OCI-LY7 (cell line): ENCODE measurements around the gene PITPNB. TPM values are rescaled to one million over a fixed set of nuclear protein-coding genes. Genes with fewer than 3 reads are reported as not detected.

Experiments used
- BruUV-seq: library from RNA; stranded (reverse); fragments of 400-500 nt; replicated peaks from 2 replicates; lab custom pipeline; 2021; lab: Mats Ljungman, UMichigan
- CTCF ChIA-PET: fragments of 300-600 bp; sonication (Branson Sonifier 250); formaldehyde crosslinking; loops from one replicate; lab custom pipeline; 2022; ENCODE audit warnings: antibody characterized with exemption; ENCODE audit not compliant: unreplicated experiment; lab: Charles Lee
- POLR2A ChIA-PET: fragments of 300-600 bp; sonication (Branson Sonifier 250); formaldehyde crosslinking; loops from one replicate; lab custom pipeline; 2022; ENCODE audit warnings: antibody characterized with exemption; lab: Charles Lee
- DNase-seq: peaks from one replicate; pipeline ENCODE4 v3.0.0-alpha.2; 2015; ENCODE audit warnings: low spot score
- H2AFZ ChIP-seq: fragments of 200-600 bp; sonication (generic), shearing (Covaris generic); 2 replicates; pipeline ENCODE4 v1.6.1; 2014; ENCODE audit warnings: mild to moderate bottlenecking, antibody characterized with exemption, low read length, moderate library complexity
- H3K27ac ChIP-seq: fragments of 200-600 bp; sonication (generic); 2 replicates; pipeline ENCODE4 v1.5.1; 2014; ENCODE audit warnings: mixed run types, low read depth, mild to moderate bottlenecking, moderate library complexity, low read length, inconsistent platforms; ENCODE audit not compliant: poor library complexity, severe bottlenecking
- H3K36me3 ChIP-seq: fragments of 200-600 bp; sonication (generic); 2 replicates; pipeline ENCODE4 v1.6.1; 2014; ENCODE audit warnings: mild to moderate bottlenecking, antibody characterized with exemption, low read length, moderate library complexity, mixed read lengths; ENCODE audit not compliant: insufficient read depth
- H3K4me1 ChIP-seq: fragments of 200-600 bp; sonication (generic); 2 replicates; pipeline ENCODE4 v1.5.1; 2014; ENCODE audit warnings: mild to moderate bottlenecking, low read length; ENCODE audit not compliant: insufficient read depth, poor library complexity, severe bottlenecking
- H3K4me2 ChIP-seq: fragments of 200-600 bp; sonication (generic); 2 replicates; pipeline ENCODE4 v1.6.1; 2014; ENCODE audit warnings: mild to moderate bottlenecking, low read length
- H3K4me3 ChIP-seq: fragments of 200-600 bp; sonication (generic); 2 replicates; pipeline ENCODE4 v1.5.1; 2014; ENCODE audit warnings: mild to moderate bottlenecking, low read depth, low read length; ENCODE audit not compliant: poor library complexity, severe bottlenecking
- H3K79me2 ChIP-seq: fragments of 200-600 bp; sonication (generic); 2 replicates; pipeline ENCODE4 v1.6.1; 2016; ENCODE audit warnings: low read depth, mild to moderate bottlenecking, low read length, moderate library complexity, mixed read lengths; ENCODE audit not compliant: insufficient read depth
- H3K9me2 ChIP-seq: fragments of 200-600 bp; sonication (generic); 2 replicates; pipeline ENCODE4 v1.6.1; 2016; ENCODE audit warnings: mild to moderate bottlenecking, low read length, mixed read lengths; ENCODE audit not compliant: insufficient read depth
- H3K9me3 ChIP-seq: fragments of 200-600 bp; sonication (generic); 2 replicates; pipeline ENCODE4 v1.6.1; 2014; ENCODE audit warnings: mild to moderate bottlenecking, mixed run types, low read length, mixed read lengths
- H4K20me1 ChIP-seq: fragments of 200-600 bp; sonication (generic); 2 replicates; pipeline ENCODE4 v1.6.1; 2014; ENCODE audit warnings: mild to moderate bottlenecking, antibody characterized with exemption, low read length, moderate library complexity, mixed read lengths; ENCODE audit not compliant: insufficient read depth
- EZH2phosphoT487 ChIP-seq: fragments of 200-600 bp; sonication (generic); IDR thresholded peaks from 2 replicates; pipeline ENCODE4 v1.6.1; 2018; ENCODE audit warnings: low read depth, borderline replicate concordance, mild to moderate bottlenecking, mixed run types, antibody characterized with exemption, low read length, moderate library complexity, mixed read lengths
- intact Hi-C: fragments of 100-400 bp; cut with micrococcal nuclease; formaldehyde crosslinking; loops from one replicate; pipeline ENCODE4 v1.10.0; 2022; ENCODE audit not compliant: unreplicated experiment
- total RNA-seq, 2 experiments: library from RNA; depleted of rRNA in 1 of 2; stranded (reverse); fragments of >200 nt in 1 of 2; shearing (Covaris generic) in 1 of 2; gene quantifications; 2 replicates each; pipeline ENCODE4 v1.2.3, GENCODE V29; 2014 to 2022
- TF ChIP-seq, protein P1 (sequence below): fragments of 200-600 bp; sonication (generic); conservative IDR thresholded peaks from 2 replicates; pipeline ENCODE4 v1.5.1; 2014; ENCODE audit warnings: mild to moderate bottlenecking, antibody characterized with exemption, low read length, moderate library complexity, mixed read lengths

The PITPNB gene
- total RNA-seq, 2 experiments from 2014 or later, result 21.8 to 97.4 TPM

- Histone ChIP-seq H3K9me3 (no peaks in the 10 kb centered on the region), H3K4me3 (no peak overlapping the region), H3K79me2 (peaks cover 8% of the 10 kb centered on the region; the same call in 1 of the 2 replicates), H4K20me1 (0 out of 2 replicates have a peak, but pooled peaks cover 3% of the 10 kb centered on the region), H3K27ac (no peak overlapping the region), H3K4me1 (no peaks in the 10 kb centered on the region), H3K9me2 (no peaks in the 10 kb centered on the region), H2AFZ (no peak overlapping the region), H3K36me3 (peaks cover 96% of the 10 kb centered on the region), H3K4me2 (no peak overlapping the region)
- TF ChIP-seq, protein P1, sequence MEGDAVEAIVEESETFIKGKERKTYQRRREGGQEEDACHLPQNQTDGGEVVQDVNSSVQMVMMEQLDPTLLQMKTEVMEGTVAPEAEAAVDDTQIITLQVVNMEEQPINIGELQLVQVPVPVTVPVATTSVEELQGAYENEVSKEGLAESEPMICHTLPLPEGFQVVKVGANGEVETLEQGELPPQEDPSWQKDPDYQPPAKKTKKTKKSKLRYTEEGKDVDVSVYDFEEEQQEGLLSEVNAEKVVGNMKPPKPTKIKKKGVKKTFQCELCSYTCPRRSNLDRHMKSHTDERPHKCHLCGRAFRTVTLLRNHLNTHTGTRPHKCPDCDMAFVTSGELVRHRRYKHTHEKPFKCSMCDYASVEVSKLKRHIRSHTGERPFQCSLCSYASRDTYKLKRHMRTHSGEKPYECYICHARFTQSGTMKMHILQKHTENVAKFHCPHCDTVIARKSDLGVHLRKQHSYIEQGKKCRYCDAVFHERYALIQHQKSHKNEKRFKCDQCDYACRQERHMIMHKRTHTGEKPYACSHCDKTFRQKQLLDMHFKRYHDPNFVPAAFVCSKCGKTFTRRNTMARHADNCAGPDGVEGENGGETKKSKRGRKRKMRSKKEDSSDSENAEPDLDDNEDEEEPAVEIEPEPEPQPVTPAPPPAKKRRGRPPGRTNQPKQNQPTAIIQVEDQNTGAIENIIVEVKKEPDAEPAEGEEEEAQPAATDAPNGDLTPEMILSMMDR, result no peak
- no peak for TF ChIP-seq EZH2phosphoT487
- DNase-seq, result no peak
- BruUV-seq, result no TSS peak
- POLR2A ChIA-PET, result interaction anchor here (1.3 kb wide), 1 partner anchor 101 kb away, joined by 3 read pairs; no protein-coding TSS in a partner anchor
- CTCF ChIA-PET, result no interaction called here
- intact Hi-C loops, result no loop called here
These were observed 30.7 kb downstream of the PITPNB start for GRCh38 chr22:27888310-27888709.

DNA sequence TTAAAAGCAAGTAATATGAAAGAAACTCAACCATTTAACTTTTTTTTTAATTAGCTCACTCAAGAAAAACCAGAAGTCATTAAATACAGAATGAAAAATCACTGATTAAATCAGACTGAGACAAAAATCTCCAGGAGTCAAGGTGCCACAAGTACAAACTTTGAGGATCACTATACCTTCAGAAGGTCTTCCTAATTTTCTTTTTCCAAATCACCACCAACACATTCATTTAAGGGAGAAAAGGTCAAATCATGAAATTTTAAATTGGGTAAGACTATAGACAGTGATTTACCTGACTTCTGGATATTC lies 32.3 kb downstream of the PITPNB start:
- ChIA-PET POLR2A (no interaction called here), CTCF (interaction anchor here (1.9 kb wide), 1 partner anchor 116 kb away, joined by 8 read pairs; no protein-coding TSS in a partner anchor)
- Histone ChIP-seq H3K79me2 (peaks cover 8% of the 10 kb centered on the region; the same call in 1 of the 2 replicates), H3K27ac (peak overlapping the region; percentile 4), H4K20me1 (0 out of 2 replicates have a peak, but pooled peaks cover 3% of the 10 kb centered on the region), H2AFZ (no peak overlapping the region), H3K4me1 (no peaks in the 10 kb centered on the region), H3K4me2 (no peak overlapping the region), H3K4me3 (no peak overlapping the region), H3K9me2 (no peaks in the 10 kb centered on the region), H3K9me3 (no peaks in the 10 kb centered on the region), H3K36me3 (peaks cover 88% of the 10 kb centered on the region)
- no peak for DNase-seq
- no TSS peak for BruUV-seq
- intact Hi-C loops, result loop anchor here (1.0 kb wide), 1 partner anchor 123 kb away; no protein-coding TSS in a partner anchor
- TF ChIP-seq, protein P1, result peak; percentile 51
- no peak for TF ChIP-seq EZH2phosphoT487
